Measurements from ENCODE around the gene FRMD4A.
"Not testable (repeated sequence)": the region's sequence is repeated elsewhere in the genome, so short reads cannot be mapped to it uniquely, and the experiment has no call there.

Gene FRMD4A

DNA sequence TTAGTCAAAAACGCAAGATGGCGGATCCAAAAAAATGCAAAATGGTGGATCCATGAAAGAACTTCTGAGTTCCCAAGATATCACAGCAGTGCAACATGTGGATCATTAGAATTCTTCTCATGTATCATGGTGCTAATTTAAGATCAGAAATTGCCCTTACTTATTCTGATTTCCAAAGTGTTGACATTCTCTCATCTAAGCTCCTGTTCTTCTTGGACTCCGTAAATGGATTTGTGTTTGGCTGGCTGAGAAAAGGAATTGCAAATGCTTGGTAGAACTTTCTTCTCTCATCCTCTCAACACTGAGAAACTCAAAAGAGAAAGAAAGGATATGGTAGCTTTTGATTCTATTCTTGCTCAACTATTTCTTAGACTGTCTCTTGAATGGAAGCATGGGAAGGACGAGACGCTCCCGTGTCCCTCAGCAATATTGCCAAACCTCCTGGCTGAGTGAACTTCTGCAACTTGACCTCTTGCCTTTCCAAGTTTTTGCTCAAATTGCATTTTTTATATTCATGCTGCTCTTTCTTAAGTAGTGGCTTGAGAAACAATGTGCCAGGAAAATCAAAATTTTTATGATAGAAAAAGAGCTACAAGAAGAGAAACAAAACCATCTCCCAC, 44.7 kb downstream of the FRMD4A start:
- DNase-seq, result no peak

DNA sequence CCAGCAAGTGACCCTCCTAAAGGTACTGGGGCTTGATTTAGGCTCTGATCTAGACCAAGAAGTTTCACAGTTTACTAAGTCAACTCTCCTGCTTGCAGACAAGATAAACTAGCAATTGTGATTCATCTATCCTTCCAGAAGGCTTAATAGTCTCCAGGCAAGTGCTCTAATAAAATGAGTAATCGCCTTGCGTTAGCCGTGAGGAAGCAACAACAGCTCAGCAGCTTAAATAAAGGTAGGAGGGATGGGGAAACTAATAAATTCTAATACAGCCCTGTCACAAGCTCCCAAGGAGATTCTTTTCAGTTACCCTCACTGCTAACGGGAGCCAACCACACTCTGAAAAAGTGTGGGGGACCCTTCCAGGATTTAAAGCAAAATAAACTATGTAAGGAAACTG, 48.4 kb downstream of the FRMD4A start:
- no peak for DNase-seq

DNA sequence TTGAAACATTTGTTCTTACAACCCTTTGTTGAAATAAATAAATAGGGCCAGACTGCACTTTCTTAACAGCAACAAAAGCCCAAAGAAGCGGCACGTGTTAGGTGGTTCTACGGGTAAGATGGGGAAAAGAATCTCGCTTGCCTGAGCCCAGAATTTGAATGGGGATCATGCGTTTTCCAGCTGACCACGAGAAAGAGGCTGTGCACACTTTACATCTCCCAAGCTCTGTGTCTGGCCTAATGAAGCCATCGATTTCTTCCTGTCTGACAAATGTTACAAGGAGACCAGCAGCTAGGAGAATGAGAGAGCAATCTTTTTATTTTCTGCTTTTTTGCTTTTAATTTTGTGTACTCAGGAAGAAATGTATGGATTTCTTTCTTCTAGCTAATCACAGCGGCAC, 52.2 kb downstream of the FRMD4A start:
- no peak for DNase-seq

DNA sequence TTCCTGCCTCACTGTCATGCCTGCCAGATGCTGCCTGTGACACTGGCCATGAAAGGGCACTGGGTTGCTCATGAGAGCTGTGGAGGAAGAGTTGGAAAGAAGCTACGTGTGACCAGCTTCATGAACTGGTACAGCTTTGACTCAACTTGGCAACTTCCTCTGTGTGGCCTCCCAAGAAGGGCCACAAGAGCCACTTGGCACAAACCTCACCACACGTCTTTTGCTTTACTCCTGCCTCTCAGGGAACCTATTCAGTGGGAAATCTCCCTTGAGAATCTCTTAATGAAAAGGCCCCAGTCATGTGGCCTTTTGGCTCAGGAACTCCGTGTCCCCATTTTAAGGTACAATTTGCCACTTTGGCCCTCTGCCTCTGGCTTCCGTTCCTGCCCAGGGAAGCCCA, 54.5 kb downstream of the FRMD4A start:
- DNase-seq, result no peak

- no peak for DNase-seq
Measured at GRCh38 chr10:14271621-14272020, 59.1 kb downstream of the FRMD4A start.

GRCh38 chr10:14270370-14270769, 60.4 kb downstream of the FRMD4A start:
- no peak for DNase-seq

DNA sequence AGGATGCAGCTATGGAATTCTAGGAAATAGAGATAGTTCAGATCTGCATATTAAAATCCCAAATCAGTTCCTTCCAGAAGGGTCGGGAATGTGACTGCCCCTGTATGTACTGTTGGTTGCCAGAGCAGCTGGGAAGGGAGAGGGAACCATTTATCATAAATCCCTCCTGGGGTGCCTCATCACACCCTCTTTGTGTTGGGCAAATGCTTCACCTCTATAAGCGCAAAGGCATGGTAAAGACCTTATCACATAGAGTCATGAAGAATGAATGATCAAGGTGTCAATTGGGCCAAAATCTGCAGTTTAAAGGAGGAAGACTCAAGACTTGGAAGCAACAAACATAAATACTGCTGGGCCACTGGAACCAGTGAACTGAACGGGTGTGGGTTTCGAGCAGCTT, 65.0 kb downstream of the FRMD4A start:
- DNase-seq, result no peak

- DNase-seq, result no peak
Measured at GRCh38 chr10:14262836-14263425, 67.8 kb downstream of the FRMD4A start.

DNA sequence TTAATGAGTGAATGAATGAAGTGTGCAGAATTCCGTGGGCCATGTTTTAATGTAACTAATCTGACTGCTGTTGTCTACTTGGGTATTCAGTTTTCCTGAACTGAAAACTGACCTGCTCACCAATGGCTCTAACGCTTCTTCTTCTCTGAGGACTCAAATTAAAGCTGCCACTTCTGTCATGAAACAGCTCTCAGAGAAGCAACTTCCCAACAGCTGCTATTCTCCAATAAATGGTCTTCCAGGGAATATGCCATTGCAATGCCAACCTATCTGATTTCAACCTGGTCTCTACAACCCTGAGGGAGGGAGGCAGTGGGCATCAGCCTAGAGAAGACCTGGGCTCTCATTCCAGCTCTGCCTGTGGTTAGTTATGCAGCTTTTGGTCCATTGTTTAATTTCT, 69.4 kb downstream of the FRMD4A start:
- DNase-seq, result no peak

GRCh38 chr10:14259696-14260566, 70.8 kb downstream of the FRMD4A start:
- DNase-seq, result no peak

DNA sequence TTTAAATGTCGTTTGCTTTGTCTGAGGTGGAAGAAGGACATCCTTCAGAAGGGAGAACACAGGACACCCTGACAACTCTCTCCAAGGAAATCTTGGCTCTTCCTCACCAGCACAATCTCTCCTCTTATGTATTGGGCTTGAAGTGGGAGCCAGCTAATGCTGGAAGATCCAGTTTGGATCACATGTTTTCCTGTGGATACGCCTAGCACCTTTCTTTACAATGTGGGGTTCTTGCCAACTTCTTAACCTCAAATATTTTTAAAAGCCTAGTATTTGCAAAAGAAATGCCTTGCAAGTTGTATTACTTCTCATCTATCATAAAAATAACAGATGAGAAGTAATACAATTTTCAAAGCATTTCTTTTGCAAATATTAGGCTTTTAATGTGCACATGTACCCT, 76.4 kb downstream of the FRMD4A start:
- DNase-seq, result no peak

DNA sequence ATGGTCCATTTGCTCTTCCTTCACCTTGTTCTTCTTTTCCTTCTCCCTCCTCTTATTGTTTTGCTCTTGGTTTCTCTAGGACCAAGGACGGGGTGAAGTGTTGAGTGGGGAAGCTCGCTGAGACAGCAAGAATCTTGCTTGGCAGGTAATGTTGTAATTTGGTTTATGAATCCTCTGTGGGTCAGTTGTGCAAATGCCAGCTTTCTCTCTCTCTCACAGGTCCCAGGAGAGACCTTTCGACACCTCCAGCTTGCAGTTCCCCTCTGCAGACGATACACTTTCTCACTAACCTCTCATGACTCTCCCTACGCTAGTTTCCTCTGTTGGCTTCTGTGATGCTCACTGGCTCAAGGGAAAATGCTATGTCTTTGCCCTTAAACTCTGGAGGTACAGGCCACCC, 77.0 kb downstream of the FRMD4A start:
- no peak for DNase-seq

GRCh38 chr10:14253079-14253478, 77.6 kb downstream of the FRMD4A start:
- DNase-seq, result no peak

GRCh38 chr10:14250496-14251076, 80.1 kb downstream of the FRMD4A start:
- DNase-seq, result no peak

GRCh38 chr10:14247377-14248116, 83.2 kb downstream of the FRMD4A start:
- no peak for DNase-seq

GRCh38 chr10:14244801-14245211, 85.9 kb downstream of the FRMD4A start:
- DNase-seq, result no peak

GRCh38 chr10:14244147-14244546, 86.6 kb downstream of the FRMD4A start:
- DNase-seq, result no peak

DNA sequence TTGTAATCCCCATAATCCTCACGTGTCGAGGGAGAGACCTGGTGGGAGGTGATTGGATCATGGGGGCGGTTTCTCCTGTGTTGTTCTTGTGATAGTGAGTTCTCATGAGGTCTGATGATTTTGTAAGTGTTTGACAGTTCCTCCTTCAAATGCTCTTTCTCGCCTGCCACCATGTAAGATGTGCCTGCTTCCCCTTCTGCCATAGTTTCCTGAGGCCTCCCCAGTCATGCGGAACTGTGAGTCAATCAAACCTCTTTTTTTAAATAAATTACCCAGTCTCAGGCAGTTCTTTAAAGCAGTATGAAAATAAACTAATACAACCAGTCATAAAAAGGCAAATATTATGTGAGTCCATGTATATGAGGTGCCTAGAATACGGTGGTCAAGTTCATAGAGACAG, 87.5 kb downstream of the FRMD4A start:
- no peak for DNase-seq

DNA sequence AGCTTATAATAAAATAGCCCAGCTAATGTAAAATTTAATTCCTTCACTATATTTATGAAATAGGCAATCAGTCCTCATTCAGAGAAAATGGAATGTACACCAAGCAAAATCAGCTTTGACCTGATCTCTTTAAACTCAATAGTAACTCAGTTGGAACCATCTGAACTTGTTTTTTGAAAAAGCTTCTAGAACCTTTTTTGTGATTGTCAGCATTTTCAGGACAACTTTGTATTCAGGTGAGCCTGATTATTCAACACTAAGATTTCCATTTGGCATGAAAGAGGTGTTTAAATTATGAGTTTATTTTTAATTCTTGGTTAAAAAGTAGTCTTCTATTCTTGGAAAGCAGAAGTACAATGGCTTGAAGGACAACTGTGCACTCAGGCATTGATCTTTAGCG, 89.5 kb downstream of the FRMD4A start:
- no peak for DNase-seq

DNA sequence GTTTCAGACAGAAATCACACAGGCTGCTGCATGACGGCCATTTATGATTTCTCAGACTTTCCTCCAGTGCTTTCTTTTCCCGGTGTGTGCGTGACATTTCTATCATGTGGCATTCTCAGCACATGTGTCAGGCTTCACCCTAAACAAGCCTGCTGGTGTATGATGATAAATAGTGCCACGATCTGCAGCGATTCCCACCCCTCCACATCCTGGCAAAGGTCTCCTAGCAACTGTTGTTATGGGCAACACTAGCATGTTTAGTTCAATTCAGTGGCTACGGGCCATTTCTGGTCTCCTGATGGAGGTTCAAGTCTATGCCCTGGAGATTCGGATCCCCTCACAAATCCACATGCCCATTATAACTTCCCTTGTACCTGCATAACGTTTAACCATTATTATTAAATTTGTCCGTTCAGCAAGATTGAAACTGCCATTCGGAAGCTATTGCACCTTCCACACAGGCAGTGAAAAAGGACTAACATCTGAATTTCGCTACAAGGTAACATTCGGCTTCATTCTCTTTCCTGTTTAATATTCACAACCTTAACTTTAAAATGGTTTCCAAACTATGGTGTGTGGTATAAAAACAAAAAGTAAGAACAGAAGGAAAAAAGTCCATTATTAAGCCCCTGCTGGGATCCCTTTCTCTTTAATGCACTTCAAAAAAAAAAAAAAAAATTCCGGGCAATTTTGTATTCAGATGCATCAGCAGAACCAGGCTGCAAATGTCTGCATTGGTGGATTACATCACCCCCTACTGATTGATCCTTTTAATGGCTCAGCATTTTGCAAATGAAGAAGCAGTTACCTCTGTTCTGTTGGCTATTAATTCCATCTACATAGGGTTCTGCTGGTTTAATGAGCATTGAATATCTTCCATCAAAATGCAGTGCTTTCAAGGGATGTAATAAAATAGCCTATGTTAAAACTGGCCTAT, 90.2 kb downstream of the FRMD4A start:
- DNase-seq, result peak; percentile 29

DNA sequence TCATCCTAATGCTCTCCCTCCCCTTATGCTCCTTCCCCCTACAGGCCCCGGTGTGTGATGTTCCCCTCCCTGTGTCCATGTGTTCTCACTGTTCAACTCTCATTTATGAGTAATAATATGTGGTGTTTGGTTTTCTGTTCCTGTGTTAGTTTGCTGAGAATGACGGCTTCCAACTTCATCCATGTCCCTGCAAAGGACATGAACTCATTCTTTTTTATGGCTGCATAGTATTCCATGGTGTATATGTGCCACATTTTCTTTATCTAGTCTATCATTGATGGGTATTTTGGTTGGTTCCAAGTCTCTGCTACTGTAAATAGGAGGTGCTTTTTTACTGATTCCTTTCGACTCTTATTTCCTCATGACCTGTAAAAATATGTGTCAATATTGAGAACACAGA, 92.1 kb downstream of the FRMD4A start:
- not testable (repeated sequence) for DNase-seq

DNA sequence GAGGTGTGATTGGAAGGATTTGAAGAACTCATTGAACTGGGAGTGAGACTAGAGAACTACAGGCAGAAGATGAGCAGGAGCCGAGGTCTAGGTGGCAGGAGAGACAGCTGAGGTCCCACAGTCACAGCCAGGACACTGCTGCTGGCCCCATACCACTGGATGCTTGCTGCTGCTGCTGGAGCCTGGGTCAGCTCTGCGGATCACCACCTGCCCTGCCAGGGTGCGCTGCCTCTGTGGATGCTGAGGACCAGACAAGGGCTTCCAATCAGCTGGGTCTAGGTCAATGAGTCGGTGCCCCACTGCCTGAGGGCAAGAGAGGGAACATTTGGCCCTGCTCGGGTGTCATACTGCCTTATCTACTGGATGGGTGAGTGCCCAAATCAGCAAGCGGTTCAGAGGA, 94.4 kb downstream of the FRMD4A start:
- DNase-seq, result no peak
